Mesothelial cell of epicardium (in vitro differentiated cells): ENCODE data around the gene VEGFB. TPM values are rescaled to one million over a fixed set of nuclear protein-coding genes. Genes with fewer than 3 reads are reported as not detected.

Source experiments
- DNase-seq, 2 experiments: peaks; one replicate each; pipeline ENCODE4 v3.0.0; 2021; ENCODE audit warnings: low spot score in 2 of 2; ENCODE audit not compliant: unreplicated experiment in 2 of 2
- H3K27ac Mint-ChIP-seq: 2 replicates; pipeline ENCODE4 v1.8.0; 2021; ENCODE audit warnings: mixed read lengths
- H3K27me3 Mint-ChIP-seq: 2 replicates; pipeline ENCODE4 v1.8.0; 2021; ENCODE audit warnings: low read depth, mixed read lengths
- H3K36me3 Mint-ChIP-seq: 2 replicates; pipeline ENCODE4 v1.8.0; 2021; ENCODE audit warnings: mixed read lengths
- H3K4me1 Mint-ChIP-seq: 2 replicates; pipeline ENCODE4 v1.8.0; 2021; ENCODE audit warnings: mixed read lengths
- H3K4me3 Mint-ChIP-seq: 2 replicates; pipeline ENCODE4 v1.8.0; 2021; ENCODE audit warnings: mild to moderate bottlenecking, moderate library complexity, mixed read lengths
- H3K9me3 Mint-ChIP-seq: 2 replicates; pipeline ENCODE4 v1.8.0; 2021; ENCODE audit warnings: mixed read lengths
- CTCF ChIP-seq: fragments of 200-600 bp; sonication (generic); IDR thresholded peaks from one replicate; pipeline ENCODE4 v1.5.0; 2021; ENCODE audit warnings: antibody characterized with exemption; ENCODE audit not compliant: unreplicated experiment
- total RNA-seq: library from RNA; stranded (reverse); gene quantifications from 3 replicates; pipeline ENCODE4 v1.2.1, GENCODE V29; 2021

VEGFB gene
- total RNA-seq, 1 donor from 2014 or later, result 83.2 TPM

- Mint-ChIP-seq H3K9me3 (peaks cover 3% of the 10 kb centered on the region), H3K36me3 (peaks cover 4% of the 10 kb centered on the region), H3K27ac (no peak overlapping the region), H3K4me3 (no peak overlapping the region), H3K27me3 (no peaks in the 10 kb centered on the region), H3K4me1 (no peaks in the 10 kb centered on the region)
- no peak for DNase-seq
- TF ChIP-seq CTCF, result no peak
Observed at GRCh38 chr11:64218628-64219353, 15.6 kb upstream of the VEGFB start.

- no peak for DNase-seq
- H3K27me3 Mint-ChIP-seq, result no peaks in the 10 kb centered on the region
- H3K4me1 Mint-ChIP-seq, result no peaks in the 10 kb centered on the region
- peaks cover 3% of the 10 kb centered on the region for H3K9me3 Mint-ChIP-seq
- no peak for TF ChIP-seq CTCF
- peaks cover 4% of the 10 kb centered on the region for H3K36me3 Mint-ChIP-seq
- H3K27ac Mint-ChIP-seq, result no peak overlapping the region
- no peak overlapping the region for H3K4me3 Mint-ChIP-seq
Observed at GRCh38 chr11:64219354-64219684, 15.1 kb upstream of the VEGFB start.

- H3K4me1 Mint-ChIP-seq, result no peaks in the 10 kb centered on the region
- no peak overlapping the region for H3K4me3 Mint-ChIP-seq
- H3K27ac Mint-ChIP-seq, result no peak overlapping the region
- peaks cover 3% of the 10 kb centered on the region for H3K9me3 Mint-ChIP-seq
- H3K36me3 Mint-ChIP-seq, result peaks cover 4% of the 10 kb centered on the region
- TF ChIP-seq CTCF, result no peak
- no peaks in the 10 kb centered on the region for H3K27me3 Mint-ChIP-seq
- no peak for DNase-seq
Observed at GRCh38 chr11:64219755-64220154, 14.6 kb upstream of the VEGFB start.

GRCh38 chr11:64220271-64220670 lies 14.1 kb upstream of the VEGFB start:
- peaks cover under 1% of the 10 kb centered on the region for H3K9me3 Mint-ChIP-seq
- H3K4me1 Mint-ChIP-seq, result peaks cover 4% of the 10 kb centered on the region
- H3K36me3 Mint-ChIP-seq, result peaks cover under 1% of the 10 kb centered on the region
- no peak overlapping the region for H3K4me3 Mint-ChIP-seq
- no peak overlapping the region for H3K27ac Mint-ChIP-seq
- DNase-seq, result no peak
- TF ChIP-seq CTCF, result no peak
- no peaks in the 10 kb centered on the region for H3K27me3 Mint-ChIP-seq

- H3K27me3 Mint-ChIP-seq, result no peaks in the 10 kb centered on the region
- no peak overlapping the region for H3K27ac Mint-ChIP-seq
- no peak overlapping the region for H3K4me3 Mint-ChIP-seq
- no peak for TF ChIP-seq CTCF
- DNase-seq, result no peak
- H3K4me1 Mint-ChIP-seq, result peaks cover 5% of the 10 kb centered on the region
- H3K36me3 Mint-ChIP-seq, result no peaks in the 10 kb centered on the region
- H3K9me3 Mint-ChIP-seq, result no peaks in the 10 kb centered on the region
Observed at GRCh38 chr11:64220798-64221197, 13.6 kb upstream of the VEGFB start.

- no peak overlapping the region for H3K27ac Mint-ChIP-seq
- H3K36me3 Mint-ChIP-seq, result no peaks in the 10 kb centered on the region
- H3K27me3 Mint-ChIP-seq, result no peaks in the 10 kb centered on the region
- H3K4me1 Mint-ChIP-seq, result peaks cover 15% of the 10 kb centered on the region
- no peak for DNase-seq
- no peaks in the 10 kb centered on the region for H3K9me3 Mint-ChIP-seq
- TF ChIP-seq CTCF, result no peak
- H3K4me3 Mint-ChIP-seq, result no peak overlapping the region
Observed at GRCh38 chr11:64222651-64223000, 11.8 kb upstream of the VEGFB start.
